GM19397 (cell line): ENCODE measurements around the gene ROBO1.

Experiments used
- ATAC-seq: cut with Tn5 transposase; IDR thresholded peaks from one replicate; pipeline ENCODE4 v1.9.1; 2021; ENCODE audit warnings: mild to moderate bottlenecking, moderate library complexity; ENCODE audit not compliant: unreplicated experiment

ROBO1 gene

DNA sequence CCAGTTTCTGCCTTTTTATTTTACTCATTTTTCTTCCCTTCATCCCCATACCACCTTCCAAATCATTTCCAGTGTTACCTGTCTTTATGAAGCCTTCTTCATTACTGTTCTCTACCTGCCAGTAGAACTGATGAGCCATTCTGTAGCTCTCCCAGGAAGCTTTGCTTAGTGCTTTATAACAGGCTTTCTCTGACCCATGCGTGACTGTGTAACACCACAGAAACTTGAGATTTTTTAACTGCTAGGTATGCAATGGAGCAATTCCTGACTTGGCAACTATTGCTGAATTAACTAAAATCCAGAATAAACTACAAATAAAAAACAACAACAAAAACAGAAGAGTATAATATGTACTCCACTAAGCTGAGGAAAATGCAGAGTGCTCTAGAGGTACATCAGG, 289.2 kb downstream of the ROBO1 start:
- ATAC-seq = no peak

DNA sequence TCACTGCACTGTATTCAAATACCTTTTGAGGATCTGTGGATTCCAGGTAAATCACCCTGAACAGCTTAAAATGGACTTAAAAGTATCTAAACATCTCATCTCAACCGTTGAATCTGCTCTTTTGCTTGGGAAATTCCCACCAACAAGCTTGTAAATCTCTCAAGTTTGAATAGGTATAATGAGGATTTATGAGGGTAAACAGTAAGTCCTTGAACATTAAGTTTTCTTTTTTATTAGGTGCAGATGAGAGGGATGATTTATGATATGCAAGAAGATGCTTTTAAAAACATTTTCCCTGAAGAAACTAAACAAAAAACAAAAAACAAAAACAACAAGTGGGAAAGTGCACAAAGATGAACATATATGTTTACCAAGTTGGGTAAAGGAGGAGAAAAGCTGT, 290.6 kb downstream of the ROBO1 start:
- no peak for ATAC-seq

GRCh38 chr3:79473993-79474392, 293.8 kb downstream of the ROBO1 start:
- no peak for ATAC-seq

GRCh38 chr3:79467721-79468120, 300.1 kb downstream of the ROBO1 start:
- ATAC-seq = no peak

DNA sequence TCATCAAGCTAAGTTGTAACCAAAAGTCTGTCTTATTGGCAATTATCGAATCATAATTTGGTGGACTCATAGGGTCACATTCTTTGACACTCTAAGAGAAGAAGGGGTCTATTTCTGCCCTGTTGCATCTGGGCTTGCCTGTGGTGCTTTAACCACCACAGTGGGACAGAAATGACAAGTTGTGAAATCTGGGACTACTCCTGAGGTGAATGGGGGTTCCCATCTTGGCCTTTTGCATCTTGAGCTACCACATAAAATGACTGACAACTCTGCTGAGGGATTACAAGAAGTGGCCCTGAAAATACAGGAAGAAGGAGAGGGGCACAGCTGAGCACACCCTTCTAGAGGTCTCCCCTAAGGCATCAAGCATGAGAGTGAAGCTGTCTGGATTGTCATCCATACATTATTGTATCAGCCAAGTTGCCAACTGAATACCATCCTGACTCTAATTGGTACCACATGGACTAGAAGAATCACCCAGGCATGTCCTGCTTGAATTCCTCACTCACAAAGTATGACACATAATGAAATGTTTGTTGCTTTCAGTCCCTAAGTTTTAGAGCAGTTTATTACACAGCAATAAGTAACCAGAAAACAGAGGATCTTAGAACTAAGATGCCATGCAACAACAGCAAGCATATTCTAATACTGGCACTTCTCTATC, 306.5 kb downstream of the ROBO1 start:
- ATAC-seq = no peak

DNA sequence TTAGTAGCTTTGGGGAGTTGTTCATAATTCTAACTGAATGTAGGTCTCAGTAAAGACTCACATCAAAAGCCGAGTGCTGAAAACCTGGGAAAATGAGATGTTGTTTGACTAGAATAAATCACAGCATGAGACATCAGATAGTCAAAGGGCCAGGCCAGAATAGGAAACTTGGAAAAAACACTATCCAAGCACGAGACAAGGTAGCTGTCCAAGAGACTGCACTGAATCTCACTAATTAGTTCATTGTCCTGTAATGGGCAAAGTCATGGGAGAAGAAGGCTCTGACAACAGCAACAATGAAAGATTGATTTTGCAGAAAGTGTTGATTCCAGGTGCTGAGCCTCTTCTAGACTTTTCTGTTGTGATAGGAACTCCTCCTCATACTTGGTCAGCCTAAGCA, 314.2 kb downstream of the ROBO1 start:
- ATAC-seq = no peak

DNA sequence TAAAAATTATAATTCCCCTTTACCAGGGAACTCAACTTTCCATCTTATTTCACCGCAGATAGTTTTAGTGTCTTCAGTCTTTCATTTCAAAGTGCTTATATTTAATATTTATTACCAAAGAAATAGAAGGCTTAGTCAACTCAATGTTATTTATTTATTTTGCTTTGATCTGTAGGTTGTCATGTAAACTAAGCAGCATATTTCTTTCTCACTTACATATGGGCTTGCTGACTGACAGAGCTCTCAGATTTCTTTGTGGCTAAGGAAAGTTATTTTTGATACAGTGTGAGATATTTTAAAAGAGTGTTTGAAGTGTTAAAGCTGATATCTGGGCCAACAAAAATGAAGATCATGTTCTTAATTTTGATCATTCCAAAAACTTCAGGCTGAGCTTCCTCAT, 331.4 kb downstream of the ROBO1 start:
- ATAC-seq = no peak

DNA sequence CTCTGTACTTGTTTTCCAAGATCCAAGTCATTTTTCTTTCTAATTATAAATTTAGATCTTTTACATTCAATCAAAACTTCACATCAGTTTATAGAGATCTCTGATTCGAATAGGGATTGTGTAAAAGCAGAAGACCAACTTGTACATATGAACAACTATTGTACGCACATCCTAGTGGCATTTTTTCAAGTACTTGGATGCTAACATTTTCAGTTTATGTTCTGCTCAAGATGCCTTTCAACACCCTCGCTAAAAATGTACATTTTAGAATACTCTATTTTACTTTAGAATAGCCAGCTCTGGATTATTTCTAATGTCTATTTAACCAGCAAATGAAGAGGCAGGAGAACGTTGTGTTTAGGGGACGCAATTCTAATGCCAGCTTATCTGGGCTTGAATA, 340.7 kb downstream of the ROBO1 start:
- no peak for ATAC-seq

DNA sequence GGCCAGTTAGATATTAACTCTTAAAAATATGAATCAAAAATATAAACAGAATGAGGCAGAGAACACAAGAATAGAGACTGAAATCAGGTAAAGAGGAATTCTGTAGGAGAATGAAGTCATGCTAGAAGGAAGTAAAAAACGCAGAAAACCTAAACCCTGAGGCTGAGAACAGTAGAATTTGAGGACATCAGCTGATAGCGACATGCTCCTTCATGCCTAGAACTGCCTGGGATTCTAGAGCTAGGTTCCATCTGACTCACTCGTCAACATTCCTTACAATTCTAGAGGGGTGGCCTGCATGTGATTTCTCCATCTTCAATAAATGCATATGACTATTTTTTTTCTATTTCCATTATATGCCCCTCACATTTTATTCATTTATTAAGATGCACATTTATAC, 343.0 kb downstream of the ROBO1 start:
- no peak for ATAC-seq

GRCh38 chr3:79423417-79423816, 344.4 kb downstream of the ROBO1 start:
- no peak for ATAC-seq

DNA sequence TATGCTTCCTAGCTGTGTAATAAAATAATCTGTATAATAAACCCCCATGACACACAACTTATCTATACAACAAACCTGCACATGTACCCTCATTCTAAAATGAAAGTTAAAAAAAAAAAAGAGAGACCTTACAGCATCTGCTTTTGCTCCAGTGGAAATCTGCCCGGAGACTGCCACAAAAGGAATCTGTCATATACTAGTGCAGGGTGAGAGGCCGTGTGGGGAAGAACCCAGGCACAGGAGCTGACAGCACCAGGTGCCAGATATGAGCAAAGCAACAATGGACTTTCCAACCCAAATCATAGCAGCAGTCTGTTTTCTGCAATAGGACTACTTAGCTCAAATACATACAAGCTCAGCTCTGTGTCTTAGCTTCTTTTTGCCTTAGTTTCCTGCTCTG, 346.5 kb downstream of the ROBO1 start:
- ATAC-seq = no peak

GRCh38 chr3:79418855-79419621, 348.8 kb downstream of the ROBO1 start:
- no peak for ATAC-seq

DNA sequence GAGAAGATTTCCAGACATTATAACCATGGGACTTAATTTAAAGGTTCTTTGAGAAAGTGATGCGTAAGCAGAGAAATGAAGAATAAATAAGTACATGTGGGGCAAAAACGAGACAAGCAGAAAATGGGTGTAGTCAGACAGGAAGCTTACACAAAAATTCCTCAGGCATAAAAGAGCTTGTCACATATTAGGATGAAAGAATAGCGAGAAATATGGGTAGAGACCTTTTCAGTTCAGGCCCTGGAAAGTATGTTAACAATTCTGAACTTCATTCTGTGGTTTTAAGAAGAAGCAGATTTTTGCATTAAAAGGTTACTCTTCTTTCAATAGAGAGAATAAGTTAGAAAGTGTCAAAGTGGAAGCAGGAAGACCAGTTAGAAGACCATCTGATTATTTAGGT, 352.4 kb downstream of the ROBO1 start:
- no peak for ATAC-seq

GRCh38 chr3:79414806-79415205, 353.0 kb downstream of the ROBO1 start:
- ATAC-seq = no peak

DNA sequence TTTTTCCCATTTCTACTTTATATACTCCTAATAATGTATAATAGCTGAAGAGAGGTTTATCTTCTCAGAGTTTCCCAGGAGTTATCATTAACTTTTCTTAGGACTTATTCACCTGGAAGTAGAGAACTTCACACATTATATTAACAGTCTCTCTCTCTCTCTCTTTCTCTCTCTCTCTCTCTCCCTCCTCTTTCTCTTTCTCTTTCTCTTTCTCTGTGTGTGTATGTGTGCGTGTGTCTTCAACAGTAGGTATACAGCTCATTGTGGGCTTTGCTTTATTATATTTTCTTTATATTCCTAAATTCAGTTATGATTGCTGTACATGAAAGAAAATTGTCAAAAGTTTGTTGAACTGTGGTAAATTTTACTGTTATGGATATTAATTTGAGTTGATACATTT, 353.8 kb downstream of the ROBO1 start:
- ATAC-seq = no peak

DNA sequence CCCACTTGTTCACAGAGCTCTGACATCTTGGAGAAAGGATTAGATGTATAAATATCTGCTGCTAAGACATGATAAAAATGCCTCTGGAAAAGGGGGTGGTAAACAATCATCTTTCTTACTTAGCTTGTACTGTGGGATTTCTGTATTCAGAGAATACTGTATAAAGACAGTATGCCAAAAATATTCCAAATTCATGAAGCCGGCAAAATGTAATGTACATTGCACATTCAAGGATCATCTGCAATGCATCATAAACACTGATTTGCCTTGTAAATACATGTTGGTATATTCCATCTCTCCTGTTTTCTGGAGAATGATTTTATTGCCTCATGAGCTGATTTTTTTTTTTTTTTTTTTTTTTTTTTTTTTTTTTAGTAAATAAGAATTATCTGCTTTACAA, 355.3 kb downstream of the ROBO1 start:
- ATAC-seq = no peak

DNA sequence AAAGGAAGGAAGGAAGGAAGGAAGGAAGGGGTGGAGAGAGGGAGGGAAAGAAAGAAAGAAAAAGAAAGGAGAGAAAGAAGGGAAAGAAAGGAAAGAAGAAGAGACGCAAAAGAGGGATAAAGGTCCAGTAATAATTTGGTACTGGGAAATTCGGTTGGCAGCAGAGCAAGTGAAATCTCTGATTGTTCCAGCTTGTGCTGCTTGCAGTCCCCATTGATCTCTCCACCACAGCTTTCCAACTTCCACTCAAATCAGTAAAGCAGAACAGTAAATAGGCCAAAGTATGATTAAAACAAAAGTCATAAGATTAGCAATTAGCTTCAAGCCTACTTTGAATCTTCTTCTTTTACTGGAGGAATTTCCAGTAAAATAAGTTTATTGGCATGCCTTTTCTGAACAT, 357.2 kb downstream of the ROBO1 start:
- ATAC-seq = no peak

GRCh38 chr3:79410136-79410535, 357.7 kb downstream of the ROBO1 start:
- ATAC-seq = no peak

DNA sequence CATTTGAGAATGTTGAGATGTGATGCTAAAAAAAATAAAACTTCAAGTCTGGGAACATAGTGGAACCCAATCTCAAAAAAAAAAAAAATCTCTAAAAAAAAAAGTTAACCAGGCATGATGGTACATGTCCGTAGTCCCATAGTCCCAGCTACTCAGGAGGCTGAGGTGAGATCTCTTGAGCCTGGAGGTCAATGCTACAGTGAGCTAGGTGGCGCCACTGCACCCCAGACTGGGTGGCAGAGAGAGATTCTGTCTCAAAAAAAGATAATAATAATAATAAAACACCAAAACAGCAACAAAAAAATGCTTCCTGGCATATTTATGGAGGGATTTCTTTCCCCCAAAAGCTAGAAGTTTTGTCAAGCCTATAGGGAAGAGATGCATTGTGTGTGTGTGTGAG, 361.6 kb downstream of the ROBO1 start:
- no peak for ATAC-seq

GRCh38 chr3:79405183-79405582, 362.6 kb downstream of the ROBO1 start:
- no peak for ATAC-seq

DNA sequence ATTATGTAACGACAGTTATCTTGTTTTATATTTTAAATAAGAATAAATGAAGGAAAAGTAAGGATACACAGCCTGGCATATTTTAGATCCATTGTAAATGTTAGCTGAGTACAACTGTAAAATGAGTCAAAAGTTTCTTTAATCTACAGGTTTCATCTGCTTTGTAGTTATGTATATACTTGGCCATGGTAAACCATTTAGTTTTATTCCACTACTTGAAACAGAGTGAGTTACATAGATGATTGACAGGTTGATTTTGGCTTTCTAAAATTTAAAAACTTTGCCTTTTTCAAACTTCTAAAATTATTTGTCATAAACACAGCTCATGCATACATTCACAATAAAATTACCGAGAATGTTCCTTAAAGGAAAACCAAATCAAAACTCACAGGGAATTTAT, 371.2 kb downstream of the ROBO1 start:
- no peak for ATAC-seq

GRCh38 chr3:79392479-79392878, 375.3 kb downstream of the ROBO1 start:
- ATAC-seq = no peak

- ATAC-seq = no peak
Observed at GRCh38 chr3:79390352-79390751, 377.4 kb downstream of the ROBO1 start.
